ENCODE results near the gene ZNF45. TPM values are rescaled to one million over a fixed set of nuclear protein-coding genes. Genes with fewer than 3 reads are reported as not detected.

The ZNF45 gene
- total and polyA plus RNA-seq, 2 donors (not counting 1 experiment from before 2014, with no cell fraction given): 13.2 to 22.1 TPM

DNA sequence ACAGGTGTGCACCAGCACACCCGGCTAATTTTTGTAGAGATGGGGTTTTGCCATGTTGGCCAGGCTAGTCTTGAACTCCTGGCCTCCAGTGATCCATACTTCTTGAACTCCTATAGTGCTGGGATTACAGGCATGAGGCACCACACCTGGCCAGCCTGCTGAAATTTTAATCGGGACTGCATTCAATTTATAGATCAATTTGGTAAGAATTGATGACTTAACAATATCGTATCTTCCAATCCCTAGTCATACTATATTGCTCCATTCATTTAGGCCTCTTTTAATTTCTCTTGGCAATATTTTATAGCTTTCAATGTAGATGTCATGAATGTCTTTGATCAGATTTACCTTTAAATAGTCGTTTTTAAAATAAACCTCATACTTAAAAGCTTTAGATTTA lies 5.6 kb upstream of the ZNF45 start:
- no peak overlapping the region for H2AFZ ChIP-seq (ENCODE audit: low read length)
- no peaks in the 10 kb centered on the region for H3K36me3 ChIP-seq (ENCODE audit: control insufficient read depth, insufficient read depth, low read length)
- no peak for DNase-seq (ENCODE audit: low read depth in 2 of 2)
- no peaks in the 10 kb centered on the region for H3K4me1 ChIP-seq (ENCODE audit: control insufficient read depth, extremely low read depth, insufficient read depth, low read length)
- no peak overlapping the region for H3K9ac ChIP-seq (ENCODE audit: insufficient read depth, low read length)
- H3K27me3 ChIP-seq (ENCODE audit: control insufficient read depth, insufficient read depth, low read length): no peaks in the 10 kb centered on the region
- no peak overlapping the region for H3K4me3 ChIP-seq (replicated peaks in 1 of 4; ENCODE audit: control extremely low read depth in 1 of 4, insufficient read depth in 1 of 4, low read depth in 3 of 4, low read length in 4 of 4)
- H3K4me2 ChIP-seq (ENCODE audit: extremely low read depth, insufficient read depth, low read length): no peak overlapping the region
- H3K79me2 ChIP-seq (ENCODE audit: control insufficient read depth, insufficient read depth, low read length): no peaks in the 10 kb centered on the region
- TF ChIP-seq, protein P1, sequence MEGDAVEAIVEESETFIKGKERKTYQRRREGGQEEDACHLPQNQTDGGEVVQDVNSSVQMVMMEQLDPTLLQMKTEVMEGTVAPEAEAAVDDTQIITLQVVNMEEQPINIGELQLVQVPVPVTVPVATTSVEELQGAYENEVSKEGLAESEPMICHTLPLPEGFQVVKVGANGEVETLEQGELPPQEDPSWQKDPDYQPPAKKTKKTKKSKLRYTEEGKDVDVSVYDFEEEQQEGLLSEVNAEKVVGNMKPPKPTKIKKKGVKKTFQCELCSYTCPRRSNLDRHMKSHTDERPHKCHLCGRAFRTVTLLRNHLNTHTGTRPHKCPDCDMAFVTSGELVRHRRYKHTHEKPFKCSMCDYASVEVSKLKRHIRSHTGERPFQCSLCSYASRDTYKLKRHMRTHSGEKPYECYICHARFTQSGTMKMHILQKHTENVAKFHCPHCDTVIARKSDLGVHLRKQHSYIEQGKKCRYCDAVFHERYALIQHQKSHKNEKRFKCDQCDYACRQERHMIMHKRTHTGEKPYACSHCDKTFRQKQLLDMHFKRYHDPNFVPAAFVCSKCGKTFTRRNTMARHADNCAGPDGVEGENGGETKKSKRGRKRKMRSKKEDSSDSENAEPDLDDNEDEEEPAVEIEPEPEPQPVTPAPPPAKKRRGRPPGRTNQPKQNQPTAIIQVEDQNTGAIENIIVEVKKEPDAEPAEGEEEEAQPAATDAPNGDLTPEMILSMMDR (conservative IDR thresholded peaks at IDR 0.05 in 1 of 2, IDR thresholded peaks at IDR 0.05 in 1 of 2; ENCODE audit: low read depth in 1 of 2, low read length in 2 of 2): no peak
- TF ChIP-seq EZH2 (IDR thresholded peaks at IDR 0.05; ENCODE audit: low read length, missing control alignments): no peak
- no peaks in the 10 kb centered on the region for H3K9me3 ChIP-seq (ENCODE audit: control insufficient read depth, insufficient read depth, low read depth, low read length)
- no peaks in the 10 kb centered on the region for H4K20me1 ChIP-seq (ENCODE audit: control insufficient read depth, extremely low read depth, insufficient read depth, low read length)
- no peak overlapping the region for H3K27ac ChIP-seq (ENCODE audit: insufficient read depth, low read length)

DNA sequence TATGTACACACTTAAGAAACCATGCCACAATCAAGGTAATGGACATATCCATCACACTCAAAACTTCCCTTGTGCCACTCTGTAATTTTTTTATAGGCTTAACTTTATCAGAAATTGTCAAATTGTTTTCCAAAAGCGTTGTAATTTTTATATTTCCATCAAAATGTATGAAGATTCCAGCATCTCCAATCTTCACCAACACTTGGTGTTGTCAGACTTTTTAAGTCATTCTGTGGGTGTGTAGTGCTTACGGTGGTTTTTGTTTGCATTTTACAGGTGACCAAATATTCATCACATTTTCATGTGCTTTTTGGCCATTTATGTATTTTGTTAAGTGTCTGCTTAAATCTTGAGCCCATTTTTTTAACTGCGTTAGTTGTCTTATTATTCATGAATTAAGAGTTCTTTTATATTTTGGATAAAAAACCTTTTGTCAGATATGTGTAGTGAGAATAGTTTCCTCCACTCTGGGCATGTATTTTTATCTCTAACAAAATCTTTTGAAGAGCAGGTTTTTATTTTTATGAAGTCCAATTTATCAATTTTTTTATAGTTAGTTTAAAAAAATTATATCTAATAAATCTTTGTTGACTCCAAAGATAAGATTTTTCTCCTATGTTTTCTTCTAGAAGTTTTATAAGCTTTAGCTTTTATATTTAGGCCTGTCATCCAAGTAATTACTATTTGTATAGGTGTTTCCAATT lies 4.6 kb upstream of the ZNF45 start:
- Histone ChIP-seq H3K4me2 (ENCODE audit: extremely low read depth, insufficient read depth, low read length) (no peak overlapping the region), H3K79me2 (ENCODE audit: control insufficient read depth, insufficient read depth, low read length) (no peaks in the 10 kb centered on the region), H3K4me1 (ENCODE audit: control insufficient read depth, extremely low read depth, insufficient read depth, low read length) (no peaks in the 10 kb centered on the region), H4K20me1 (ENCODE audit: control insufficient read depth, extremely low read depth, insufficient read depth, low read length) (no peaks in the 10 kb centered on the region), H3K9ac (ENCODE audit: insufficient read depth, low read length) (no peak overlapping the region), H3K27ac (ENCODE audit: insufficient read depth, low read length) (no peak overlapping the region), H3K27me3 (ENCODE audit: control insufficient read depth, insufficient read depth, low read length) (no peaks in the 10 kb centered on the region), H2AFZ (ENCODE audit: low read length) (no peak overlapping the region), H3K36me3 (ENCODE audit: control insufficient read depth, insufficient read depth, low read length) (no peaks in the 10 kb centered on the region), H3K4me3 (replicated peaks in 1 of 4; ENCODE audit: control extremely low read depth in 1 of 4, insufficient read depth in 1 of 4, low read depth in 3 of 4, low read length in 4 of 4) (no peak overlapping the region), H3K9me3 (ENCODE audit: control insufficient read depth, insufficient read depth, low read depth, low read length) (no peaks in the 10 kb centered on the region)
- no peak for DNase-seq (ENCODE audit: low read depth in 2 of 2)
- TF ChIP-seq, protein P1 (conservative IDR thresholded peaks at IDR 0.05 in 1 of 2, IDR thresholded peaks at IDR 0.05 in 1 of 2; ENCODE audit: low read depth in 1 of 2, low read length in 2 of 2): no peak
- TF ChIP-seq EZH2 (IDR thresholded peaks at IDR 0.05; ENCODE audit: low read length, missing control alignments): no peak

DNA sequence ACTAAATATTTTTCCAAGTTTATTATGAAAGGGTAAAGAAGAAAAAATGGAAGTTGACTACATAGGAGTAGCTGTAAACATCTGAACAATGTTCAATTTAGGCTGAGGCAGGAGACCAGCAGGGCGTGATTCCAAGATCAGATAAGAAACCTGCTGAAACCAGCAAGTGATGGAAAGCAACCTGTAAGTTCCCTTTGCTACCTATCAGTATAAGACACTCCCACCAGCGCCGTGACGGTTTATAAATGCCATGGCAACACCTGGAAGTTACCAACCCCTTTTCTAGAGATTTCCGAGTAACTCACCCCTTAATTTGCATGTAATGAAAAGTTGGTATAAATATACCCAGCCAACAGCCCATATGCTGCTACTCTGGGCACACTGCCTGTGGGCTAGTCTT lies 1.1 kb upstream of the ZNF45 start:
- DNase-seq (ENCODE audit: low read depth in 2 of 2): no peak
- Histone ChIP-seq H4K20me1 (ENCODE audit: control insufficient read depth, extremely low read depth, insufficient read depth, low read length) (no peaks in the 10 kb centered on the region), H3K4me3 (replicated peaks in 1 of 4; ENCODE audit: control extremely low read depth in 1 of 4, insufficient read depth in 1 of 4, low read depth in 3 of 4, low read length in 4 of 4) (no peak overlapping the region), H2AFZ (ENCODE audit: low read length) (no peak overlapping the region), H3K4me1 (ENCODE audit: control insufficient read depth, extremely low read depth, insufficient read depth, low read length) (no peaks in the 10 kb centered on the region), H3K27me3 (ENCODE audit: control insufficient read depth, insufficient read depth, low read length) (no peaks in the 10 kb centered on the region), H3K9me3 (ENCODE audit: control insufficient read depth, insufficient read depth, low read depth, low read length) (no peaks in the 10 kb centered on the region), H3K4me2 (ENCODE audit: extremely low read depth, insufficient read depth, low read length) (no peak overlapping the region), H3K9ac (ENCODE audit: insufficient read depth, low read length) (no peak overlapping the region), H3K79me2 (ENCODE audit: control insufficient read depth, insufficient read depth, low read length) (peaks cover 2% of the 10 kb centered on the region), H3K27ac (ENCODE audit: insufficient read depth, low read length) (no peak overlapping the region), H3K36me3 (ENCODE audit: control insufficient read depth, insufficient read depth, low read length) (peaks cover 2% of the 10 kb centered on the region)
- TF ChIP-seq, protein P1 (conservative IDR thresholded peaks at IDR 0.05 in 1 of 2, IDR thresholded peaks at IDR 0.05 in 1 of 2; ENCODE audit: low read depth in 1 of 2, low read length in 2 of 2): no peak
- TF ChIP-seq EZH2 (IDR thresholded peaks at IDR 0.05; ENCODE audit: low read length, missing control alignments): no peak

Measured in fibroblast of lung (primary cell).